Vagina (tissue), 2 donors: ENCODE data around the gene ITGAE.
"Not testable (repeated sequence)": the region's sequence is repeated elsewhere in the genome, so short reads cannot be mapped to it uniquely, and the experiment has no call there.

Experiments used
- CTCF ChIP-seq, 3 experiments: fragments of 450-650 bp in 2 of 3; fragments of 200-600 bp in 1 of 3; sonication (generic) in 1 of 3; IDR thresholded peaks; one replicate each; pipeline ENCODE4 v1.5.1; 2017 to 2019; ENCODE audit warnings: antibody characterized with exemption in 3 of 3, mild to moderate bottlenecking in 2 of 3, moderate library complexity in 2 of 3
- POLR2A ChIP-seq, 2 donors: fragments of 450-650 bp; IDR thresholded peaks; one replicate each; pipeline ENCODE4 v1.6.1; 2017; ENCODE audit warnings: antibody characterized with exemption in 2 of 2, mild to moderate bottlenecking in 2 of 2, moderate library complexity in 2 of 2
- POLR2AphosphoS5 ChIP-seq, 2 donors: sonication (generic); formaldehyde crosslinking; IDR thresholded peaks; one replicate each; pipeline ENCODE4 v1.9.0; 2017; ENCODE audit warnings: antibody characterized with exemption in 2 of 2, mild to moderate bottlenecking in 2 of 2, low read depth in 1 of 2; ENCODE audit not compliant: insufficient read depth in 1 of 2

- not testable (repeated sequence) for TF ChIP-seq POLR2A (IDR thresholded peaks at IDR 0.05); CTCF (IDR thresholded peaks at IDR 0.05); POLR2AphosphoS5 (IDR thresholded peaks at IDR 0.05; ENCODE audit: insufficient read depth in 1 of 2, low read depth in 1 of 2)
Observed at GRCh38 chr17:3794152-3794551, 6.8 kb downstream of the ITGAE start.
